Common myeloid progenitor, CD34-positive (primary cell): Measurements from ENCODE around the gene PCLO.
"Not testable (repeated sequence)": the region's sequence is repeated elsewhere in the genome, so short reads cannot be mapped to it uniquely, and the experiment has no call there.

Experiments used
- CTCF ChIA-PET: fragments of 350-600 bp; sonication (Branson Sonifier 250); formaldehyde crosslinking; loops from one replicate; lab custom pipeline; 2021; ENCODE audit warnings: antibody characterized with exemption; lab: Charles Lee
- POLR2A ChIA-PET: fragments of 350-600 bp; sonication (Branson Sonifier 250); formaldehyde crosslinking; loops from one replicate; lab custom pipeline; 2021; ENCODE audit warnings: antibody characterized with exemption; lab: Charles Lee
- DNase-seq, 3 donors: peaks; one replicate each; pipeline versions ENCODE4 v3.0.0 to v3.0.0-alpha.2; 2013
- H3K27ac ChIP-seq, 2 experiments: 1 replicate in 1 of 2; 2 replicates in 1 of 2; pipeline ENCODE4 v1.7.0; 2013; ENCODE audit warnings: inconsistent platforms in 2 of 2, low read length in 2 of 2, mild to moderate bottlenecking in 2 of 2, low read depth in 1 of 2, moderate library complexity in 1 of 2; ENCODE audit not compliant: severe bottlenecking in 2 of 2, insufficient read depth in 1 of 2, poor library complexity in 1 of 2
- H3K27me3 ChIP-seq, 5 experiments: replicated peaks in 2 of 5; 1 replicate in 3 of 5; 2 replicates in 2 of 5; pipeline versions ENCODE4 v1.6.1 to v1.7.0; 2013; ENCODE audit warnings: low read length in 4 of 5, mild to moderate bottlenecking in 2 of 5, moderate library complexity in 2 of 5, inconsistent platforms in 1 of 5; ENCODE audit not compliant: insufficient read depth in 5 of 5, control insufficient read depth in 4 of 5
- H3K36me3 ChIP-seq, 4 experiments: 1 replicate in 2 of 4; 2 replicates in 2 of 4; pipeline versions ENCODE4 v1.6.1 to v1.7.0; 2013; ENCODE audit warnings: low read length in 3 of 4, control low read depth in 1 of 4, mild to moderate bottlenecking in 1 of 4; ENCODE audit not compliant: control insufficient read depth in 4 of 4, insufficient read depth in 4 of 4
- H3K4me1 ChIP-seq, 4 experiments: 1 replicate in 3 of 4; 2 replicates in 1 of 4; pipeline versions ENCODE4 v1.6.1 to v1.7.1; 2013; ENCODE audit warnings: low read length in 3 of 4, mild to moderate bottlenecking in 3 of 4, control low read depth in 1 of 4, inconsistent platforms in 1 of 4, moderate library complexity in 1 of 4; ENCODE audit not compliant: control insufficient read depth in 4 of 4, insufficient read depth in 4 of 4; ENCODE audit errors: control extremely low read depth in 1 of 4
- H3K4me3 ChIP-seq, 7 experiments: 1 replicate in 4 of 7; 2 replicates in 3 of 7; pipeline versions ENCODE4 v1.5.1 to v1.7.0; 2013; ENCODE audit warnings: mild to moderate bottlenecking in 7 of 7, low read length in 6 of 7, moderate library complexity in 6 of 7, inconsistent platforms in 2 of 7, low read depth in 2 of 7, control low read depth in 1 of 7; ENCODE audit not compliant: insufficient read depth in 4 of 7, control insufficient read depth in 1 of 7; ENCODE audit errors: extremely low read depth in 1 of 7
- H3K9me3 ChIP-seq, 5 experiments: 1 replicate in 4 of 5; 2 replicates in 1 of 5; pipeline versions ENCODE4 v1.6.1 to v1.7.1; 2013; ENCODE audit warnings: low read length in 4 of 5, mild to moderate bottlenecking in 2 of 5, inconsistent platforms in 1 of 5, low read depth in 1 of 5, moderate library complexity in 1 of 5; ENCODE audit not compliant: control insufficient read depth in 4 of 5, insufficient read depth in 2 of 5; ENCODE audit errors: control extremely low read depth in 1 of 5
- WGBS: methylation state at CpG from one replicate; pipeline ENCODE4 v1.1.5; 2013; ENCODE audit not compliant: insufficient coverage; 5-methylcytosine and 5-hydroxymethylcytosine counted together

Gene PCLO

GRCh38 chr7:82706344-82706743, 456.3 kb downstream of the PCLO start:
- POLR2A ChIA-PET, H3K4me3 ChIP-seq, CTCF ChIA-PET, DNase-seq, H3K4me1 ChIP-seq, H3K27ac ChIP-seq, H3K27me3 ChIP-seq, H3K9me3 ChIP-seq, H3K36me3 ChIP-seq: not testable (repeated sequence)
- WGBS = no CpG with 5 or more reads among the region's 1 CpG

DNA sequence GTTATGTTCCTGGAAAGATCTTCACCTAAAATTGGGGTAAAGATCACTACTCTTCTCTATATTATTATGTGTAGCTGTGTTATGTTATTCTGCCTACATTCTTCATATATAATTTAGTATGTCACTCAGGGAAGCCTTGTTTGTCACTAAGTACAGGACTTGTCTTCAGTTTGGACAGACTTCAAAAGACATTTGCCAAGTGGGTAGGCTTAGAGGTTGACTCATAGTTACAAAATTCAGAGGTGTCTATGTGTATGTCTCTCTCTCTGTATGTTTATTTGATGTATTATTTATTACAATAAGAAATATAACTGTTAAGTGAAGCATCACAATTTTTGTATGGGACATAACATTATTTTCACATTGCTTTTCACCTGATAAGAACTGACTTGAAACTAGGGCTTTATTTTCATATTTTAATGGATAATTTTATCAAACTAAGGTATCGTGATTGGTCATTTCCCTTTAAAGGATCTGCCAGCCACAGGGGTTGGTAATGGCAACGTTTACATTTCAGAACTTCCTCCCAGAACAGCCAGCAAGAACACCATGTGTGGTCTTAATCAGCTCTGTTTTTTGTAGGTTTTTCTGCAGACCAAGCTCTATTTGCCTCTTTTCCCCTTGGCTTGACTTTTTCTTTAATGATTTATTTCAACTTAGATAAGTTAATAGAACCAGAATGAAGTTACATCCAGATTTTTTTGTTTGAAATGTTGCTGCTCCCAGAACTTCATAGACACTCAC, 457.0 kb downstream of the PCLO start:
- Histone ChIP-seq H3K4me3 (no peak overlapping the region), H3K36me3 (no peaks in the 10 kb centered on the region), H3K9me3 (no peaks in the 10 kb centered on the region), H3K4me1 (no peaks in the 10 kb centered on the region), H3K27ac (no peak overlapping the region), H3K27me3 (no peaks in the 10 kb centered on the region)
- peak in 2 of 3 donors; percentile 3 to 6 for DNase-seq
- ChIA-PET POLR2A (no interaction called here), CTCF (no interaction called here)
- WGBS = 0% methylated on average over 1 of the region's 2 CpGs

DNA sequence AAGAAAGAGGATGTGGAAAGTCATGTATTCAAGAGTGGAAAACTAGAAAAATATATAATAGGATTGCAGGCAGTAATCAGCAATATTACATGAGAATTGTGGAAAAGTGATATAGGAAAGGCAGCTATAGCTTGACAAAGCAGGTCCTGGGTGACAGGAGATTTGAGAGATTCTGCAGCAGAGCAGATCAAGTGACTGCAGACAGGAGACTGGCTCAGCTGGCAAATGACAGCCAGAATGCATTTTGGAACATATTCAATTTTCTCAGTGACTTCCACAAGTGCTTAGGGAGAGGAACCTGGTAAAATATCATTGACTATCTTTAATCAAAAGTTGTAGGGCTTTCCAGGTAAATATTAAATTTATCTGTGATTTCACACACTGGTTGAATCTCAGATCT, 458.6 kb downstream of the PCLO start:
- no peak overlapping the region for H3K27ac ChIP-seq
- no peaks in the 10 kb centered on the region for H3K9me3 ChIP-seq
- H3K4me1 ChIP-seq = no peaks in the 10 kb centered on the region
- H3K36me3 ChIP-seq = no peaks in the 10 kb centered on the region
- DNase-seq = no peak
- ChIA-PET POLR2A (no interaction called here), CTCF (interaction anchor here (1.3 kb wide), 1 partner anchor 16 kb away, joined by 3 read pairs; no protein-coding TSS in a partner anchor)
- H3K27me3 ChIP-seq = no peaks in the 10 kb centered on the region
- no peak overlapping the region for H3K4me3 ChIP-seq
